ENCODE results near the gene CNR2.

- TF ChIP-seq, protein P1, sequence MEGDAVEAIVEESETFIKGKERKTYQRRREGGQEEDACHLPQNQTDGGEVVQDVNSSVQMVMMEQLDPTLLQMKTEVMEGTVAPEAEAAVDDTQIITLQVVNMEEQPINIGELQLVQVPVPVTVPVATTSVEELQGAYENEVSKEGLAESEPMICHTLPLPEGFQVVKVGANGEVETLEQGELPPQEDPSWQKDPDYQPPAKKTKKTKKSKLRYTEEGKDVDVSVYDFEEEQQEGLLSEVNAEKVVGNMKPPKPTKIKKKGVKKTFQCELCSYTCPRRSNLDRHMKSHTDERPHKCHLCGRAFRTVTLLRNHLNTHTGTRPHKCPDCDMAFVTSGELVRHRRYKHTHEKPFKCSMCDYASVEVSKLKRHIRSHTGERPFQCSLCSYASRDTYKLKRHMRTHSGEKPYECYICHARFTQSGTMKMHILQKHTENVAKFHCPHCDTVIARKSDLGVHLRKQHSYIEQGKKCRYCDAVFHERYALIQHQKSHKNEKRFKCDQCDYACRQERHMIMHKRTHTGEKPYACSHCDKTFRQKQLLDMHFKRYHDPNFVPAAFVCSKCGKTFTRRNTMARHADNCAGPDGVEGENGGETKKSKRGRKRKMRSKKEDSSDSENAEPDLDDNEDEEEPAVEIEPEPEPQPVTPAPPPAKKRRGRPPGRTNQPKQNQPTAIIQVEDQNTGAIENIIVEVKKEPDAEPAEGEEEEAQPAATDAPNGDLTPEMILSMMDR (conservative IDR thresholded peaks at IDR 0.05; ENCODE audit: low read length) = no peak
- TF ChIP-seq EZH2phosphoT487 (IDR thresholded peaks at IDR 0.05; ENCODE audit: borderline replicate concordance) = no peak
Observed at GRCh38 chr1:23911921-23912320, 1.2 kb downstream of the CNR2 start.
